IPS-15b (cell line): ENCODE data around the gene CACNB1.
A peak's percentile ranks its signal among the peaks of the same experiment; 100 is the strongest.

Source experiments
- H3K27me3 ChIP-seq: one replicate; pipeline ENCODE4 v1.6.1; 2013; ENCODE audit warnings: low read length; ENCODE audit not compliant: control insufficient read depth, insufficient read depth
- H3K36me3 ChIP-seq: one replicate; pipeline ENCODE4 v1.6.1; 2013; ENCODE audit warnings: low read length; ENCODE audit not compliant: control insufficient read depth, insufficient read depth
- H3K4me1 ChIP-seq: one replicate; pipeline ENCODE4 v1.6.1; 2013; ENCODE audit warnings: mild to moderate bottlenecking, low read length; ENCODE audit not compliant: control insufficient read depth, insufficient read depth
- H3K4me3 ChIP-seq: one replicate; pipeline ENCODE4 v1.5.1; 2013; ENCODE audit warnings: low read depth, low read length
- H3K9ac ChIP-seq: one replicate; pipeline ENCODE4 v1.6.1; 2013; ENCODE audit warnings: low read depth, mild to moderate bottlenecking, low read length
- H3K9me3 ChIP-seq: one replicate; pipeline ENCODE4 v1.6.1; 2013; ENCODE audit warnings: mild to moderate bottlenecking, low read length; ENCODE audit not compliant: control insufficient read depth, insufficient read depth

CACNB1 gene

GRCh38 chr17:39181303-39181702 lies 16.2 kb downstream of the CACNB1 start:
- Histone ChIP-seq H3K36me3 (peaks cover 20% of the 10 kb centered on the region), H3K9me3 (no peaks in the 10 kb centered on the region), H3K9ac (no peak overlapping the region), H3K4me1 (no peaks in the 10 kb centered on the region), H3K27me3 (no peaks in the 10 kb centered on the region), H3K4me3 (no peak overlapping the region)

- no peaks in the 10 kb centered on the region for H3K9me3 ChIP-seq
- peaks cover 13% of the 10 kb centered on the region for H3K36me3 ChIP-seq
- no peak overlapping the region for H3K9ac ChIP-seq
- H3K4me3 ChIP-seq, result no peak overlapping the region
- no peaks in the 10 kb centered on the region for H3K27me3 ChIP-seq
- H3K4me1 ChIP-seq, result peaks cover 2% of the 10 kb centered on the region
Measured at GRCh38 chr17:39178536-39178935, 18.9 kb downstream of the CACNB1 start.

GRCh38 chr17:39177256-39177655 lies 20.2 kb downstream of the CACNB1 start:
- H3K4me1 ChIP-seq, result peaks cover 6% of the 10 kb centered on the region
- H3K9me3 ChIP-seq, result no peaks in the 10 kb centered on the region
- H3K27me3 ChIP-seq, result no peaks in the 10 kb centered on the region
- no peak overlapping the region for H3K9ac ChIP-seq
- peaks cover 5% of the 10 kb centered on the region for H3K36me3 ChIP-seq
- H3K4me3 ChIP-seq, result peak overlapping the region; percentile 30

GRCh38 chr17:39175695-39176093 lies 21.8 kb downstream of the CACNB1 start:
- Histone ChIP-seq H3K4me1 (peaks cover 6% of the 10 kb centered on the region), H3K36me3 (peaks cover 5% of the 10 kb centered on the region), H3K9me3 (no peaks in the 10 kb centered on the region), H3K9ac (no peak overlapping the region), H3K4me3 (no peak overlapping the region), H3K27me3 (no peaks in the 10 kb centered on the region)

- Histone ChIP-seq H3K4me3 (peak overlapping the region; percentile 45), H3K36me3 (peaks cover 5% of the 10 kb centered on the region), H3K4me1 (peaks cover 6% of the 10 kb centered on the region), H3K9ac (no peak overlapping the region), H3K27me3 (peaks cover under 1% of the 10 kb centered on the region), H3K9me3 (no peaks in the 10 kb centered on the region)
Measured at GRCh38 chr17:39174920-39175694, 22.4 kb downstream of the CACNB1 start.

GRCh38 chr17:39173526-39174274 lies 23.8 kb downstream of the CACNB1 start:
- H3K36me3 ChIP-seq, result peaks cover 2% of the 10 kb centered on the region
- peaks cover 6% of the 10 kb centered on the region for H3K4me1 ChIP-seq
- H3K9ac ChIP-seq, result no peak overlapping the region
- no peak overlapping the region for H3K4me3 ChIP-seq
- H3K9me3 ChIP-seq, result no peaks in the 10 kb centered on the region
- peaks cover 2% of the 10 kb centered on the region for H3K27me3 ChIP-seq

GRCh38 chr17:39173080-39173479 lies 24.4 kb downstream of the CACNB1 start:
- Histone ChIP-seq H3K4me1 (peaks cover 6% of the 10 kb centered on the region), H3K4me3 (no peak overlapping the region), H3K9ac (no peak overlapping the region), H3K36me3 (peaks cover 2% of the 10 kb centered on the region), H3K9me3 (no peaks in the 10 kb centered on the region), H3K27me3 (peaks cover 2% of the 10 kb centered on the region)

- H3K9me3 ChIP-seq, result no peaks in the 10 kb centered on the region
- H3K27me3 ChIP-seq, result peaks cover 7% of the 10 kb centered on the region
- H3K36me3 ChIP-seq, result peaks cover 2% of the 10 kb centered on the region
- no peak overlapping the region for H3K9ac ChIP-seq
- no peak overlapping the region for H3K4me3 ChIP-seq
- peaks cover 10% of the 10 kb centered on the region for H3K4me1 ChIP-seq
Measured at GRCh38 chr17:39171933-39172332, 25.5 kb downstream of the CACNB1 start.

GRCh38 chr17:39170558-39170957 lies 26.9 kb downstream of the CACNB1 start:
- Histone ChIP-seq H3K9me3 (no peaks in the 10 kb centered on the region), H3K27me3 (peaks cover 21% of the 10 kb centered on the region), H3K9ac (no peak overlapping the region), H3K4me3 (no peak overlapping the region), H3K4me1 (peaks cover 13% of the 10 kb centered on the region), H3K36me3 (no peaks in the 10 kb centered on the region)

GRCh38 chr17:39170109-39170508 lies 27.4 kb downstream of the CACNB1 start:
- no peak overlapping the region for H3K4me3 ChIP-seq
- H3K4me1 ChIP-seq, result peaks cover 13% of the 10 kb centered on the region
- no peak overlapping the region for H3K9ac ChIP-seq
- no peaks in the 10 kb centered on the region for H3K36me3 ChIP-seq
- no peaks in the 10 kb centered on the region for H3K9me3 ChIP-seq
- H3K27me3 ChIP-seq, result peaks cover 25% of the 10 kb centered on the region

GRCh38 chr17:39169518-39169917 lies 28.0 kb downstream of the CACNB1 start:
- no peaks in the 10 kb centered on the region for H3K9me3 ChIP-seq
- no peak overlapping the region for H3K9ac ChIP-seq
- H3K4me3 ChIP-seq, result no peak overlapping the region
- H3K36me3 ChIP-seq, result no peaks in the 10 kb centered on the region
- H3K27me3 ChIP-seq, result peaks cover 28% of the 10 kb centered on the region
- peaks cover 11% of the 10 kb centered on the region for H3K4me1 ChIP-seq

- no peaks in the 10 kb centered on the region for H3K9me3 ChIP-seq
- no peak overlapping the region for H3K9ac ChIP-seq
- peaks cover 28% of the 10 kb centered on the region for H3K27me3 ChIP-seq
- H3K4me3 ChIP-seq, result no peak overlapping the region
- H3K4me1 ChIP-seq, result peaks cover 11% of the 10 kb centered on the region
- H3K36me3 ChIP-seq, result no peaks in the 10 kb centered on the region
Measured at GRCh38 chr17:39169101-39169500, 28.4 kb downstream of the CACNB1 start.
